Right atrium auricular region (tissue), 2 donors: ENCODE measurements around the gene PURA. TPM values are rescaled to one million over a fixed set of nuclear protein-coding genes. Genes with fewer than 3 reads are reported as not detected.
A peak's percentile ranks its signal among the peaks of the same experiment; 100 is the strongest.
"Not testable (repeated sequence)": the region's sequence is repeated elsewhere in the genome, so short reads cannot be mapped to it uniquely, and the experiment has no call there.

ENCODE experiments used
- DNase-seq: peaks from one replicate; pipeline ENCODE4 v3.0.0-alpha.2; 2019; ENCODE audit warnings: low spot score
- H3K27ac ChIP-seq, 2 donors: fragments of 200-600 bp; sonication (generic); 1 replicate in 1 of 2; 2 replicates in 1 of 2; pipeline ENCODE4 v1.5.1; 2016 to 2019
- H3K27me3 ChIP-seq, 2 donors: fragments of 200-600 bp; sonication (generic); one replicate each; pipeline versions ENCODE4 v1.5.1 to v1.6.0; 2017 to 2019
- H3K36me3 ChIP-seq: fragments of 200-600 bp; sonication (generic); one replicate; pipeline ENCODE4 v1.5.1; 2016
- H3K4me1 ChIP-seq, 2 donors: fragments of 200-600 bp; sonication (generic); one replicate each; pipeline versions ENCODE4 v1.5.1 to v1.6.0; 2017 to 2019
- H3K4me3 ChIP-seq, 2 donors: fragments of 200-600 bp; sonication (generic); 1 replicate in 1 of 2; 2 replicates in 1 of 2; pipeline ENCODE4 v1.5.1; 2017 to 2019; ENCODE audit warnings: mild to moderate bottlenecking in 1 of 2, moderate library complexity in 1 of 2
- H3K9me3 ChIP-seq, 2 donors: fragments of 200-600 bp; sonication (generic); one replicate each; pipeline ENCODE4 v1.5.1; 2019
- total RNA-seq, 2 donors: library from RNA; depleted of rRNA; stranded (reverse); fragments of >200 nt; gene quantifications; one replicate each; pipeline ENCODE4 v1.1.0, GENCODE V29; 2016
- TF ChIP-seq, protein P1 (sequence below), 2 donors: fragments of 200-600 bp; sonication (generic); IDR thresholded peaks; one replicate each; pipeline ENCODE4 v1.5.1; 2019; ENCODE audit warnings: antibody characterized with exemption in 2 of 2

Gene PURA
- total RNA-seq, 2 donors from 2014 or later: 23.9 to 25.1 TPM

DNA sequence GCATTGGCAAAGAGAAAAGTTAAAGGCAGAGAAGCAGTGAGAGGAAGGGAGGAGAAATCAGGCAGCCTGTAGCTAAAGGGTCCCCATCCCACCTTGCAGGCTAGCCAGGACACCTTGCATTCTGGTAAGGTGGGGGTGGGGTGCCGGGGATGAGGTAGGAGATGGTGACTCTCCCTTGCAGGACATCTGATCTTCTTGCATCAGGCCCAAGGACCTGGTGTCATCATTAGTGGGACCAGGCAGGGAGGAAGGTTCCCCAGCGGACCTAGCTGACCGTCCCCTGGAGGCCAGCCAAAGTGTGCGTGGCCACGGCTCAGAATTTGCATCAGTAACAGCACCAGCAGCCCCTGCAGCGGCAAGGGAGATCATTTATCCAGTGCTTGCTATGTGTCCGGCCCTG is 39.3 kb downstream of the PURA start:
- Histone ChIP-seq H3K4me3 (no peak overlapping the region), H3K4me1 (peaks cover 0 to 14% of the 10 kb centered on the region in 2 donors), H3K9me3 (no peaks in the 10 kb centered on the region), H3K36me3 (no peaks in the 10 kb centered on the region), H3K27me3 (no peaks in the 10 kb centered on the region), H3K27ac (no peak overlapping the region)
- TF ChIP-seq, protein P1, sequence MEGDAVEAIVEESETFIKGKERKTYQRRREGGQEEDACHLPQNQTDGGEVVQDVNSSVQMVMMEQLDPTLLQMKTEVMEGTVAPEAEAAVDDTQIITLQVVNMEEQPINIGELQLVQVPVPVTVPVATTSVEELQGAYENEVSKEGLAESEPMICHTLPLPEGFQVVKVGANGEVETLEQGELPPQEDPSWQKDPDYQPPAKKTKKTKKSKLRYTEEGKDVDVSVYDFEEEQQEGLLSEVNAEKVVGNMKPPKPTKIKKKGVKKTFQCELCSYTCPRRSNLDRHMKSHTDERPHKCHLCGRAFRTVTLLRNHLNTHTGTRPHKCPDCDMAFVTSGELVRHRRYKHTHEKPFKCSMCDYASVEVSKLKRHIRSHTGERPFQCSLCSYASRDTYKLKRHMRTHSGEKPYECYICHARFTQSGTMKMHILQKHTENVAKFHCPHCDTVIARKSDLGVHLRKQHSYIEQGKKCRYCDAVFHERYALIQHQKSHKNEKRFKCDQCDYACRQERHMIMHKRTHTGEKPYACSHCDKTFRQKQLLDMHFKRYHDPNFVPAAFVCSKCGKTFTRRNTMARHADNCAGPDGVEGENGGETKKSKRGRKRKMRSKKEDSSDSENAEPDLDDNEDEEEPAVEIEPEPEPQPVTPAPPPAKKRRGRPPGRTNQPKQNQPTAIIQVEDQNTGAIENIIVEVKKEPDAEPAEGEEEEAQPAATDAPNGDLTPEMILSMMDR (IDR thresholded peaks at IDR 0.05): no peak
- no peak for DNase-seq

GRCh38 chr5:140153905-140154304 is 40.0 kb downstream of the PURA start:
- Histone ChIP-seq H3K27me3 (no peaks in the 10 kb centered on the region), H3K27ac (no peak overlapping the region), H3K4me3 (no peak overlapping the region), H3K4me1 (peaks cover 0 to 14% of the 10 kb centered on the region in 2 donors), H3K36me3 (no peaks in the 10 kb centered on the region), H3K9me3 (no peaks in the 10 kb centered on the region)
- TF ChIP-seq, protein P1 (IDR thresholded peaks at IDR 0.05): no peak
- DNase-seq: no peak

DNA sequence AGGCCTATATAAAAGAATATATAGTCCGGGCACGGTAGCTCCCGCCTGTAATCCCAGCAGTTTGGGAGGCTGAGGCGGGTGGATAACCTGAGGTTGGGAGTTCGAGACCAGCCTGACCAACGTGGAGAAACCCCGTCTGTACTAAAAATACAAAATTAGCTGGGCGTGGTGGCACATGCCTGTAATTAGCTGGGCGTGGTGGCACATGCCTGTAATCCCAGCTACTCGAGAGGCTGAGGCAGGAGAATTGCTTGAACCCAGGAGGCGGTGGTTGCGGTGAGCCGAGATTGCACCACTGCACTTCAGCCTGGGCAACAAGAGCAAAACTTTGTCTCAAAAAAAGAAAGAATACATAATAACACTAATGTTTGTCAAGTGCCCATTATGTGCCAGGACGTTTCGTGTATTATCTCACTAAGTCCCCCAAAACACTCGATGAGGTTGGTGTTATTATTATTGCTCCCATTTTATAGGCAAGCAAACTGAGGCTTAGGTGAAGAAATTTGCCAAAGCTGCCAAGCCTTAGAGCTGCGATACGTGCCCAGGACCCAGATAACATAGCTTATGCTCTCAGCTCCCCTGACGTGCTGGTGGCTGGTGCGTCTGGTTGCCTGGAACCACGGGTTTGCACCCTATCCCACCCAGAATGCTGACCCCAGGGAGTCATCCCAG is 40.9 kb downstream of the PURA start:
- H3K27me3 ChIP-seq, H3K4me3 ChIP-seq, DNase-seq, H3K9me3 ChIP-seq, H3K27ac ChIP-seq, H3K36me3 ChIP-seq: not testable (repeated sequence)
- H3K4me1 ChIP-seq: peaks cover 0 to 14% of the 10 kb centered on the region in 2 donors

GRCh38 chr5:140157032-140157781 is 43.3 kb downstream of the PURA start:
- peak; percentile 92 for DNase-seq
- peak overlapping the region; percentile 65 to 79 for H3K27ac ChIP-seq
- TF ChIP-seq, protein P1 (IDR thresholded peaks at IDR 0.05): peak; percentile 80 to 95

DNA sequence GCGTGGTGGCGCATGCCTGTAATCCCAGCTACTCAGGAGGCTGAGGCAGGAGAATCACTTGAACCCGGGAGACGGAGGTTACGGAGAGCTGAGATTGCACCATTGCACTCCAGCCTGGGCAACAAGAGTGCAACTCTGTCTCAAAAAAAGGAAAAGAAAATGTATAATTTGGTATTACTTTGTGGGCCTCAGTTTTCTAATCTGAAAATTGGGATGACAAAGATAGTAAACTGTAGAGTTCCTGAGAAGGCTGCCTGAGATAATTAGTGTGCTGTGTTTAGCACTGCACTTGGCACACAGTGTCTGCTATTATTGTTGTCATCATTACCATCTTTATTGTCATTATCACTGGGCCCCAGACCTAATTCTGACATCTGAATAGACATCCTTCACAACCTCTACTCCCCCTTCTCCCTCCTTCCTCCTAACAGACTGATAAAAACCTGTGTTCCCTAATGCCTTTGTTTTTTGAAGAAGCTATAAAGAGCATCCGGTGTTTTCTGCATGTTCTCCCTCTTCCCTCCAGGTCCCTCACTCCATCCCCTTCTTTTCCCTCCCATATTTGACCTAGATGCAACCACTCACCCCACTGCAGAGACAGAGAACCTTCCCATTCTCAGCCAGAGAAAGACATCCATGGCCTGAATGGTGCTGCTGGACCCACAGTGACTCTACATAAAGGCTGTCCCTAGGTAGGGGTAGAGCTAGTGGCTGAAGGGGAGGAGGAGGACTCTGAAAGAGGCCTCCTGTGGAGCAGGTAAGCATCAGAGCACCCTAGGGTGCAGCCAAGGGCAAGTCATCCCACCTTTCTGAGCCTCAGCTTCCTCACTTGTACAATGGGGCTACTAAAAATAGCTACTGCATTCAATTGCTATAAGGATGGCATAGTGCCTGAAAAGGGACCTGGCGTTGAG is 45.4 kb downstream of the PURA start:
- no peaks in the 10 kb centered on the region for H3K36me3 ChIP-seq
- H3K27me3 ChIP-seq: no peaks in the 10 kb centered on the region
- H3K4me3 ChIP-seq: no peak overlapping the region
- peaks cover 0 to 14% of the 10 kb centered on the region in 2 donors for H3K4me1 ChIP-seq
- TF ChIP-seq, protein P1 (IDR thresholded peaks at IDR 0.05): no peak
- DNase-seq: no peak
- no peak overlapping the region for H3K27ac ChIP-seq
- H3K9me3 ChIP-seq: no peaks in the 10 kb centered on the region

More at GRCh38 chr5:140157032-140157781, 43.3 kb downstream of the PURA start:
- Histone ChIP-seq H3K36me3 (no peaks in the 10 kb centered on the region), H3K27me3 (no peaks in the 10 kb centered on the region), H3K4me3 (peak overlapping the region; percentile 39 to 49), H3K9me3 (no peaks in the 10 kb centered on the region), H3K4me1 (peaks cover 0 to 14% of the 10 kb centered on the region in 2 donors)
